Gastroesophageal sphincter (tissue), 4 donors: ENCODE measurements around the gene MAN1A2. TPM values are rescaled to one million over a fixed set of nuclear protein-coding genes. Genes with fewer than 3 reads are reported as not detected.

Experiments used
- ATAC-seq: fragments of 150-250 bp; one replicate; pipeline ENCODE4 v1.9.1; 2016; ENCODE audit warnings: mild to moderate bottlenecking, moderate library complexity
- H3K27ac ChIP-seq, 4 donors: fragments of 200-600 bp; sonication (generic) in 3 of 4; 1 replicate in 3 of 4; 2 replicates in 1 of 4; pipeline ENCODE4 v1.5.1; 2016 to 2019
- H3K27me3 ChIP-seq: fragments of 200-600 bp; sonication (generic); one replicate; pipeline ENCODE4 v1.5.1; 2019
- H3K36me3 ChIP-seq, 2 donors: fragments of 200-600 bp; sonication (generic); one replicate each; pipeline ENCODE4 v1.5.1; 2019; ENCODE audit warnings: control low read depth in 1 of 2
- H3K4me1 ChIP-seq, 3 donors: fragments of 200-600 bp; sonication (generic); 1 replicate in 2 of 3; 2 replicates in 1 of 3; pipeline ENCODE4 v1.5.1; 2016 to 2019; ENCODE audit warnings: control low read depth in 2 of 3
- H3K4me3 ChIP-seq, 2 donors: fragments of 200-600 bp; sonication (generic); one replicate each; pipeline ENCODE4 v1.5.1; 2019; ENCODE audit warnings: mild to moderate bottlenecking in 1 of 2, moderate library complexity in 1 of 2
- H3K9me3 ChIP-seq, 3 donors: fragments of 200-600 bp; sonication (generic); one replicate each; pipeline ENCODE4 v1.5.1; 2017 to 2019; ENCODE audit warnings: control low read depth in 2 of 3
- CTCF ChIP-seq, 4 experiments: fragments of 200-600 bp in 2 of 4; fragments of 450-650 bp in 2 of 4; sonication (generic) in 1 of 4; IDR thresholded peaks; one replicate each; pipeline ENCODE4 v1.5.1; 2017 to 2019; ENCODE audit warnings: antibody characterized with exemption in 4 of 4, mild to moderate bottlenecking in 2 of 4, moderate library complexity in 2 of 4
- EP300 ChIP-seq: sonication (generic); formaldehyde crosslinking; IDR thresholded peaks from one replicate; pipeline ENCODE4 v1.6.1; 2017; ENCODE audit warnings: antibody characterized with exemption, mild to moderate bottlenecking
- POLR2A ChIP-seq, 2 donors: fragments of 450-650 bp; IDR thresholded peaks; one replicate each; pipeline ENCODE4 v1.6.1; 2017; ENCODE audit warnings: antibody characterized with exemption in 2 of 2, mild to moderate bottlenecking in 2 of 2, moderate library complexity in 1 of 2
- POLR2AphosphoS5 ChIP-seq: sonication (generic); formaldehyde crosslinking; IDR thresholded peaks from one replicate; pipeline ENCODE4 v1.6.1; 2017; ENCODE audit warnings: antibody characterized with exemption
- WGBS, 2 donors: methylation state at CpG; one replicate each; pipeline ENCODE4 v1.1.5; 2018; ENCODE audit warnings: low coverage in 1 of 2; 5-methylcytosine and 5-hydroxymethylcytosine counted together
- total RNA-seq, 4 donors: library from RNA; depleted of rRNA; stranded (reverse); fragments of >200 nt; gene quantifications; one replicate each; pipeline ENCODE4 v1.1.0, GENCODE V29; 2016

MAN1A2 gene
- total RNA-seq, 4 donors from 2014 or later = 42.5 to 62.4 (median 52.3) TPM

GRCh38 chr1:117562581-117563491 lies 195.6 kb downstream of the MAN1A2 start:
- no peaks in the 10 kb centered on the region for H3K27me3 ChIP-seq
- WGBS, 2 donors = 72 to 96% methylated on average over 3 of the region's 9 CpGs
- ATAC-seq = no peak
- H3K4me3 ChIP-seq = no peak overlapping the region
- no peak overlapping the region for H3K27ac ChIP-seq
- TF ChIP-seq CTCF (IDR thresholded peaks at IDR 0.05) (no peak), POLR2A (IDR thresholded peaks at IDR 0.05) (no peak), EP300 (no peak), POLR2AphosphoS5 (no peak)
- no peaks in the 10 kb centered on the region for H3K36me3 ChIP-seq
- H3K9me3 ChIP-seq = peaks cover 0 to 10% (median 0%) of the 10 kb centered on the region in 3 donors
- no peaks in the 10 kb centered on the region for H3K4me1 ChIP-seq

GRCh38 chr1:117563492-117563875 lies 196.2 kb downstream of the MAN1A2 start:
- H3K27ac ChIP-seq = no peak overlapping the region
- no peak overlapping the region for H3K4me3 ChIP-seq
- H3K9me3 ChIP-seq = peaks cover 0 to 10% (median 0%) of the 10 kb centered on the region in 3 donors
- no peak for ATAC-seq
- WGBS, 2 donors = 83 to 93% methylated on average over 1 to 2 of the region's 4 CpGs
- TF ChIP-seq EP300 (no peak), POLR2A (IDR thresholded peaks at IDR 0.05) (no peak), POLR2AphosphoS5 (no peak), CTCF (IDR thresholded peaks at IDR 0.05) (no peak)
- no peaks in the 10 kb centered on the region for H3K4me1 ChIP-seq
- H3K27me3 ChIP-seq = no peaks in the 10 kb centered on the region
- no peaks in the 10 kb centered on the region for H3K36me3 ChIP-seq

GRCh38 chr1:117564227-117565075 lies 197.2 kb downstream of the MAN1A2 start:
- TF ChIP-seq CTCF (IDR thresholded peaks at IDR 0.05) (no peak), POLR2AphosphoS5 (no peak), EP300 (no peak), POLR2A (IDR thresholded peaks at IDR 0.05) (no peak)
- 61 to 71% methylated on average over 3 to 4 of the region's 8 CpGs for whole genome bisulfite sequencing, 2 donors
- Histone ChIP-seq H3K4me1 (peaks cover 0 to 2% (median 0%) of the 10 kb centered on the region in 3 donors), H3K36me3 (no peaks in the 10 kb centered on the region), H3K9me3 (peaks cover 0 to under 1% (median 0%) of the 10 kb centered on the region in 3 donors), H3K4me3 (no peak overlapping the region), H3K27ac (no peak overlapping the region), H3K27me3 (no peaks in the 10 kb centered on the region)
- no peak for ATAC-seq

- peaks cover 0 to 7% (median 0%) of the 10 kb centered on the region in 3 donors for H3K4me1 ChIP-seq
- TF ChIP-seq POLR2AphosphoS5 = no peak
- no peak for TF ChIP-seq CTCF (IDR thresholded peaks at IDR 0.05)
- no peak for TF ChIP-seq POLR2A (IDR thresholded peaks at IDR 0.05)
- no peak for TF ChIP-seq EP300
- no peaks in the 10 kb centered on the region for H3K27me3 ChIP-seq
- no peaks in the 10 kb centered on the region for H3K36me3 ChIP-seq
- H3K27ac ChIP-seq = no peak overlapping the region
- no peak overlapping the region for H3K4me3 ChIP-seq
- 68 to 81% methylated on average over 2 to 4 of the region's 4 CpGs for WGBS, 2 donors
- ATAC-seq = no peak
- no peaks in the 10 kb centered on the region for H3K9me3 ChIP-seq
Measured at GRCh38 chr1:117565076-117565556, 197.9 kb downstream of the MAN1A2 start.
